H9 (cell line): ENCODE measurements around the gene GCM1. TPM values are rescaled to one million over a fixed set of nuclear protein-coding genes. Genes with fewer than 3 reads are reported as not detected.

Source experiments
- DNase-seq: peaks from one replicate; pipeline ENCODE4 v3.0.0-alpha.2; 2017
- H2AFZ ChIP-seq: one replicate; pipeline ENCODE4 v1.6.1; 2013; ENCODE audit warnings: mild to moderate bottlenecking, low read length, control low read depth, moderate library complexity
- H2AK5ac ChIP-seq: 2 replicates; pipeline ENCODE4 v1.6.1; 2013; ENCODE audit warnings: low read length, control low read depth, mixed read lengths; ENCODE audit not compliant: insufficient read length
- H2BK120ac ChIP-seq: one replicate; pipeline ENCODE4 v1.6.1; 2013; ENCODE audit warnings: low read depth, mild to moderate bottlenecking, low read length, control low read depth, inconsistent platforms; ENCODE audit not compliant: poor library complexity, severe bottlenecking
- H2BK12ac ChIP-seq: 2 replicates; pipeline ENCODE4 v1.6.1; 2013; ENCODE audit warnings: low read length, control low read depth, mixed read lengths, low read depth; ENCODE audit not compliant: insufficient read length
- H2BK15ac ChIP-seq: 2 replicates; pipeline ENCODE4 v1.6.1; 2013; ENCODE audit warnings: low read depth, low read length, control low read depth
- H2BK20ac ChIP-seq: one replicate; pipeline ENCODE4 v1.6.1; 2013; ENCODE audit warnings: low read depth, mild to moderate bottlenecking, low read length, control low read depth, inconsistent platforms; ENCODE audit not compliant: poor library complexity, severe bottlenecking
- H2BK5ac ChIP-seq: 2 replicates; pipeline ENCODE4 v1.6.1; 2013; ENCODE audit warnings: low read length, control low read depth, mixed read lengths; ENCODE audit not compliant: insufficient read length
- H3K14ac ChIP-seq: 2 replicates; pipeline ENCODE4 v1.6.1; 2013; ENCODE audit warnings: low read length, control low read depth; ENCODE audit not compliant: insufficient read depth
- H3K18ac ChIP-seq: 2 replicates; pipeline ENCODE4 v1.6.1; 2013; ENCODE audit warnings: low read depth, mild to moderate bottlenecking, mixed read lengths, low read length, control low read depth; ENCODE audit not compliant: insufficient read length
- H3K23ac ChIP-seq: 2 replicates; pipeline ENCODE4 v1.6.1; 2013; ENCODE audit warnings: low read length, control low read depth, mixed read lengths, low read depth; ENCODE audit not compliant: insufficient read length
- H3K23me2 ChIP-seq: 2 replicates; pipeline ENCODE4 v1.6.1; 2013; ENCODE audit warnings: low read depth, mild to moderate bottlenecking, mixed read lengths, low read length, control low read depth; ENCODE audit not compliant: insufficient read length, poor library complexity, severe bottlenecking
- H3K27ac ChIP-seq: 2 replicates; pipeline ENCODE4 v1.5.1; 2013; ENCODE audit warnings: low read length, control low read depth, mixed read lengths, low read depth; ENCODE audit not compliant: insufficient read length
- H3K27me3 ChIP-seq: 2 replicates; pipeline ENCODE4 v1.6.1; 2013; ENCODE audit warnings: low read length, control low read depth, inconsistent platforms; ENCODE audit not compliant: insufficient read depth
- H3K4ac ChIP-seq: 2 replicates; pipeline ENCODE4 v1.6.1; 2013; ENCODE audit warnings: low read depth, mild to moderate bottlenecking, control low read depth, inconsistent platforms, low read length, moderate library complexity
- H3K4me1 ChIP-seq: 2 replicates; pipeline ENCODE4 v1.6.1; 2013; ENCODE audit warnings: low read length, control low read depth, inconsistent platforms; ENCODE audit not compliant: insufficient read depth
- H3K4me2 ChIP-seq: 2 replicates; pipeline ENCODE4 v1.6.1; 2013; ENCODE audit warnings: low read length, control low read depth, mixed read lengths; ENCODE audit not compliant: insufficient read length, insufficient read depth
- H3K56ac ChIP-seq: 2 replicates; pipeline ENCODE4 v1.6.1; 2013; ENCODE audit warnings: low read depth, mild to moderate bottlenecking, mixed read lengths, low read length, control low read depth; ENCODE audit not compliant: insufficient read length
- H3K79me1 ChIP-seq: 2 replicates; pipeline ENCODE4 v1.6.1; 2013; ENCODE audit warnings: low read depth, mild to moderate bottlenecking, moderate library complexity, low read length, control low read depth, inconsistent platforms; ENCODE audit not compliant: insufficient read depth, poor library complexity, severe bottlenecking
- H3K79me2 ChIP-seq: 2 replicates; pipeline ENCODE4 v1.6.1; 2013; ENCODE audit warnings: low read length, control low read depth, inconsistent platforms; ENCODE audit not compliant: insufficient read depth
- H3K9ac ChIP-seq: 2 replicates; pipeline ENCODE4 v1.6.1; 2013; ENCODE audit warnings: low read length, control low read depth, mixed read lengths; ENCODE audit not compliant: insufficient read length; ENCODE audit errors: extremely low read depth
- H3K9me3 ChIP-seq: one replicate; pipeline ENCODE4 v1.6.1; 2013; ENCODE audit warnings: low read depth, low read length, inconsistent platforms; ENCODE audit not compliant: control insufficient read depth
- H3T11ph ChIP-seq: one replicate; pipeline ENCODE4 v1.6.1; 2013; ENCODE audit warnings: mild to moderate bottlenecking, low read length, control low read depth, inconsistent platforms
- H4K20me1 ChIP-seq: one replicate; pipeline ENCODE4 v1.6.1; 2013; ENCODE audit not compliant: control insufficient read depth, insufficient read length, insufficient read depth
- H4K5ac ChIP-seq: 2 replicates; pipeline ENCODE4 v1.6.1; 2013; ENCODE audit warnings: low read depth, mild to moderate bottlenecking, mixed read lengths, low read length, control low read depth; ENCODE audit not compliant: insufficient read length
- H4K8ac ChIP-seq: replicated peaks from 2 replicates; pipeline ENCODE4 v1.6.1; 2013; ENCODE audit warnings: low read length, control low read depth, mixed read lengths, low read depth; ENCODE audit not compliant: insufficient read length
- H4K91ac ChIP-seq: 2 replicates; pipeline ENCODE4 v1.6.1; 2013; ENCODE audit warnings: low read depth, mild to moderate bottlenecking, moderate library complexity, mixed read lengths, low read length, control low read depth; ENCODE audit not compliant: insufficient read length
- H3K27ac Mint-ChIP-seq, 3 experiments: 2 replicates in 2 of 3; 3 replicates in 1 of 3; pipeline ENCODE4 v1.8.0; 2020 to 2021; ENCODE audit warnings: mixed read lengths in 3 of 3, mild to moderate bottlenecking in 1 of 3, moderate library complexity in 1 of 3
- H3K27me3 Mint-ChIP-seq: 2 replicates; pipeline ENCODE4 v1.8.0; 2021; ENCODE audit warnings: low read depth, mild to moderate bottlenecking, moderate library complexity, mixed read lengths
- H3K36me3 Mint-ChIP-seq, 3 experiments: 2 replicates in 2 of 3; 3 replicates in 1 of 3; pipeline ENCODE4 v1.8.0; 2020 to 2021; ENCODE audit warnings: low read depth in 3 of 3, mixed read lengths in 3 of 3; ENCODE audit not compliant: insufficient read depth in 1 of 3
- H3K4me1 Mint-ChIP-seq, 2 experiments: 2 replicates each; pipeline ENCODE4 v1.8.0; 2020; ENCODE audit warnings: mixed read lengths in 2 of 2
- H3K4me3 Mint-ChIP-seq, 2 experiments: 2 replicates in 1 of 2; 3 replicates in 1 of 2; pipeline ENCODE4 v1.8.0; 2020 to 2021; ENCODE audit warnings: mild to moderate bottlenecking in 2 of 2, mixed read lengths in 2 of 2, moderate library complexity in 1 of 2
- H3K9me3 Mint-ChIP-seq, 2 experiments: 2 replicates in 1 of 2; 3 replicates in 1 of 2; pipeline ENCODE4 v1.8.0; 2020; ENCODE audit warnings: mild to moderate bottlenecking in 2 of 2, mixed read lengths in 2 of 2, moderate library complexity in 1 of 2
- CTCF ChIP-seq: fragments of 200-600 bp; sonication (generic); conservative IDR thresholded peaks from 3 replicates; pipeline ENCODE4 v1.8.0; 2021; ENCODE audit warnings: antibody characterized with exemption, mild to moderate bottlenecking
- WGBS: extraction: QIAGEN DNeasy Blood & Tissue Kit; methylation state at CpG from one replicate; pipeline ENCODE4 v1.1.7; 2013; ENCODE audit warnings: missing lambda C conversion rate, low lambda C conversion rate, mixed read lengths; ENCODE audit not compliant: insufficient read length; ENCODE audit errors: extremely low coverage; 5-methylcytosine and 5-hydroxymethylcytosine counted together
- total RNA-seq: library from RNA; stranded (reverse); gene quantifications from 2 replicates; pipeline ENCODE4 v1.2.1, GENCODE V29; 2021

The GCM1 gene
- total RNA-seq, 1 experiment from 2014 or later, result not detected

DNA sequence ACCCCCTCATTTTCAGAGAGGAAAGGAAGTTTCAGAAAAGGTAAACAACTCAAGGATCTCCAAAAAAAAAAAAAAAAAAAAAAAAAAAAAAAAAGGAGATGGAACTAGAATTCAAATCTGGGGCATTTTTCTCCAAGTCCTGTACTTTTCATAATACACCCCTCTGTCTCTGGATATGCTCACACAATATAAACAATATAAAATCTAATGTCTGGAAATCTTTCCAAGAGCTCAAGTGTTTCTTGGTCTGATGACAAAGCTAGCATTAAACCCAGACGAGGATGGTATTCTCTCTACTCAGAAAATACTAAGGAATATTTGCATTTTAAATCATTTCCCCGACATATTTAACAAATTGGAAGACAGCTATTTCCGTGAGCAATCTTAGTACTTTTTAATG is 5.8 kb downstream of the GCM1 start:
- Histone ChIP-seq H3K14ac (no peak overlapping the region), H2BK12ac (no peak overlapping the region), H2BK5ac (no peak overlapping the region), H2AFZ (no peak overlapping the region), H3K79me2 (no peaks in the 10 kb centered on the region), H4K91ac (no peak overlapping the region), H4K5ac (no peak overlapping the region), H3T11ph (no peak overlapping the region), H3K4me1 (peaks cover 4% of the 10 kb centered on the region; the same call in 1 of the 2 replicates), H3K56ac (no peak overlapping the region), H3K27ac (no peak overlapping the region), H3K9ac (no peak overlapping the region), H3K23ac (no peak overlapping the region), H2BK20ac (no peak overlapping the region), H3K27me3 (no peaks in the 10 kb centered on the region), H4K8ac (no peak overlapping the region), H3K4me2 (no peak overlapping the region), H3K4ac (no peak overlapping the region), H4K20me1 (no peaks in the 10 kb centered on the region), H3K79me1 (no peaks in the 10 kb centered on the region), H2BK15ac (no peak overlapping the region), H2AK5ac (no peak overlapping the region), H2BK120ac (no peak overlapping the region), H3K18ac (no peak overlapping the region), H3K9me3 (no peaks in the 10 kb centered on the region), H3K23me2 (no peaks in the 10 kb centered on the region)
- Mint-ChIP-seq H3K4me3 (no peak overlapping the region), H3K36me3 (no peaks in the 10 kb centered on the region), H3K27ac (no peak overlapping the region), H3K4me1 (peaks cover 9 to 12% of the 10 kb centered on the region in 2 experiments), H3K9me3 (no peaks in the 10 kb centered on the region), H3K27me3 (no peaks in the 10 kb centered on the region)
- DNase-seq, result no peak
- TF ChIP-seq CTCF, result no peak
- WGBS, result no CpG with 5 or more reads among the region's 3 CpGs
